MV-4-11 (cell line): Measurements from ENCODE around the gene CCDC6.
A peak's percentile ranks its signal among the peaks of the same experiment; 100 is the strongest.
"Not testable (repeated sequence)": the region's sequence is repeated elsewhere in the genome, so short reads cannot be mapped to it uniquely, and the experiment has no call there.

ENCODE experiments used
- DNase-seq: peaks from one replicate; lab custom pipeline; 2025; lab: John Stamatoyannopoulos, UW

The CCDC6 gene

DNA sequence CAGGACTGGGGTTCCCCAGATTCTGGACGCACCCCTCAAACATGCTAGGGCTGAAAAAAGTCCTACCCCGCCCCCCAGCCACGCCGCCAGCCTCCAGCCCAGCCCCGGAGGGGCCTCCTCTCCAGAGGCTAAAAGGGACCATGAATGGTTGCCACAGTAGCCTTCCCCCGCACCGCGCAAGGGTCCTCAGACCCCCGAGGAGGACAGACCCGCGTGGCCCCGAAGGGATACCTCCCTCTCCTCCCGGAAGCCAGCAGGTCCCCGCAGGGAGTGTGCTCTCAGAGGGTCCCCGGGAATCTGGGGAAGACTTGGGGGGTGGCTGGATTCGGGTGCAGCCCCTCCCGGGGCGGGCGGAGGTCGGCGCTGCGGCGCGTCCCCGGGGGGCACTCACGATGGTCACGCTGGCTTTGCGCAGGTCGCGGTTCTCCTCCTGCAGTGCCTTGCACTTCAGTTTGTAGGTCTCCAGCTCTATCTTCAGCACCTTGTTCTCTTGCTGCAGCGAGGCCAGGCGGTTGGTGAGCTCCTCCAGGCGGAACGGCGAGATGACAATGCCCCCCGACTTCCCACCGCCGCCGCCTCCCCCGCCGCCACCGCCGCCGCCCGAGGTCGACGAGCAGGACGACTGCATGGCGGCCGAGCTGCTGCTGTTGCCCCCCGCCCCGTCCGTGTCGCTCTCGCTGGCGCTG lies 482 bp downstream of the CCDC6 start:
- no peak for DNase-seq

DNA sequence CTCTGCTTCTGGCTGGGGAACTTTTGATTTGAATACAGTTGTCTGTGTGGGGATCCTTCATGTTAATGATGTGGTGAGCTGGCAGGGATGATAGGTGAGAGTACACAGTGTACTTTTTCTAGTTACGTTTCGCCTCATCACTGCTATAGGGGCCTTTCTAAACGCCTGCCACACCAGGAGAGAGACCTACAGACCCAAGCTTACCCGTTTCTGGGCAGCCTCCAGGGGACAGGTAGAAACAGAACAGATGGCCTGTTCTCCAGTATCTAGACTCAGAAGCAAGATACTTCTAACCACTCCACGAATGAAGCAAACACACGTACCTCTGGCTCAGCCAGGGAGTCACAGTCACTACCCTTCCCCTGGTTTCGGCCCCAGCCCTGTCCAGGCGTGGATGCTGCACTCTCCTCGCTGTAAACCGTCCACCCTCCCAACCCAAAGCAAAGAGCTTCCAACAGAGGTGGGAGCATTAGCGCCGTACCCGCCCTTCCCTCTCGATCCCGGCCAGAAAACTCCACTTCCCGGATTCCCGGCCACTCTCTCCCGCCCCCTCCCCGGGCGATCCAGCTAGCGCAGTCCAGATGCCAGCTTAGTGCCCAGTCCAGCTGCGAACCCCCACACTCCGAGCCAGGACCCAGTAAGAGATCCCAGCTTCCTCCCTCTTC lies 1.2 kb downstream of the CCDC6 start:
- DNase-seq, result no peak

DNA sequence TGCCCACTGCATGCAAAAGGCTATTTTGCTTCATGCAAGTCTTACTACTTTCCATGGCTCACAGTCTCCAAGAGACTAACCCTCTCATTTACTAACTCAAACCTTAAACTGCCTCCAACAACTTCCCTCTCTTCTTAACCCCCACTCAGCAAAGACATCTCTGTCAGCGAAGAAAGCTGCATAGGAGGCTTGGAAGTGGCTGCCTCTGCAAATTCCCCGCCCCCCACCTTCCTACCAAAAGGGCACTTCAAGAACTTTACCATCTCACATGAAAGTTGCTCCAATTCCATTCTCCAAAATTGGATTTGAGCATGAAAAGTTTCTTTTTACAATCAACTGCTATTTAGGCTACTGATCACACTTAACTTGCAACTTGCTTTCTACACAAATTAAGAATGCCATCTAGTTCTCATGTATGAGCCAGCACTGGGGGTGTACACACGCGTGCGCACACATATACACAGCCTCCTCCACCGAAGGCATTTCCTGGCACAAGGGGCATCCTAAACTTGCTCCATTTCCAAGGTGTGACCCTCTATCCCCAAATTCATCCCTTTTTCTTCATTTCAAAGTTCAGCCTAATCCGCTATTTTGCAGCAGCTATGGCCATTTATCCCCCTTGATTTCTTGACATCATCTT lies 1.8 kb downstream of the CCDC6 start:
- DNase-seq, result no peak

DNA sequence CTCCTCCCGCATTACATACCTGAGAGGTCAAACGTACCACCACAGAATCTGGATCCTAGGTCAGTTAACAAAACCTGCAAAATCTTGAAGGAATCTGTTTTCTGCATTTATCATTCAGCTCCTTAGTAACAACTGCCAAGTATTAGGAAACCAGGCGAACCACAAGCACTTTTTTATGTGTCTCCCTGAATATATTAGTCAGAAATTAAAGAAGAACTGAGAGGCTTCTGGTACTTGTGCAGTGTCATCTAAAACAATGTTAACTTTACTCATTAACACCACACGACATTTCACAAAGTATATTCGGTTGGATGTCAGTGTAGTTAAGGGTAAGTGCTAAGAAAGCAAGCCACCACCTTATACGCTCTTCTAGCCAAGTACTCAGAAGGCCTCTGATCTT lies 2.5 kb downstream of the CCDC6 start:
- peak; percentile 34 for DNase-seq

DNA sequence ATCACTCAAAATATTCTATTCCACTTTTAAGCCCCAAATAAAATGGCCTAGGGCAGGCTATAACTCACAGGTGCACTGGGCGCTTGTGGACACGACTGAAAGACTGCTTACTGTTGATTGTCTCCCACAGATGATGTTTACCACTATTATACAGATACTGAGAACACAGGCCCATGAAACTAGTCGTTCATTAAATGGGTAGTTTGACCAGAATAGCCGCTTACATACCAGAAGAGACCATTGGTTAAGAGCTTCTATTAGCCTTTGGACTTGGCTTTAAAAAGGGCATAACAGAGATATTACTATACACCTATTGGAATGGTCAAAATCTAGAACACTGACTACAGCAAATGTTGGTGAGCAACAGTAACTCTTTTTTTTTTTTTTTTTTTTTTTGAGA lies 4.3 kb downstream of the CCDC6 start:
- DNase-seq, result no peak

DNA sequence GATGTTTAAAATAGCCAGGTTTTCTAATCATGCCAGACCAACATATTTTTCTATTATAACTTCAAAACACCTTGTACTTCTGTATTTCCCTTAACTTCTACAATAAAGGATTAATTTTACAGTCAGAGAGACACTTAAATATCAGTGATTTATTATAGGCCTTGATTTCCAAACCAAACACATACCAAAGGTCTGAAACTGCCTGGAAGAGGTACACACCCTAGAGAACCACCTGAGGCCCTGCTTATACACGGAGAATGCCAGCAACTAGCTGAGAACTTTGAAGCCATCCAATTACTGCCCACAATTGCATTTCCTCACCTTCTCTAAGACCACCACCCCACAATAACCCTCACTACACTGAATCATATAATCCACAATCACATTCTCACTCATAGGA lies 4.9 kb downstream of the CCDC6 start:
- no peak for DNase-seq

DNA sequence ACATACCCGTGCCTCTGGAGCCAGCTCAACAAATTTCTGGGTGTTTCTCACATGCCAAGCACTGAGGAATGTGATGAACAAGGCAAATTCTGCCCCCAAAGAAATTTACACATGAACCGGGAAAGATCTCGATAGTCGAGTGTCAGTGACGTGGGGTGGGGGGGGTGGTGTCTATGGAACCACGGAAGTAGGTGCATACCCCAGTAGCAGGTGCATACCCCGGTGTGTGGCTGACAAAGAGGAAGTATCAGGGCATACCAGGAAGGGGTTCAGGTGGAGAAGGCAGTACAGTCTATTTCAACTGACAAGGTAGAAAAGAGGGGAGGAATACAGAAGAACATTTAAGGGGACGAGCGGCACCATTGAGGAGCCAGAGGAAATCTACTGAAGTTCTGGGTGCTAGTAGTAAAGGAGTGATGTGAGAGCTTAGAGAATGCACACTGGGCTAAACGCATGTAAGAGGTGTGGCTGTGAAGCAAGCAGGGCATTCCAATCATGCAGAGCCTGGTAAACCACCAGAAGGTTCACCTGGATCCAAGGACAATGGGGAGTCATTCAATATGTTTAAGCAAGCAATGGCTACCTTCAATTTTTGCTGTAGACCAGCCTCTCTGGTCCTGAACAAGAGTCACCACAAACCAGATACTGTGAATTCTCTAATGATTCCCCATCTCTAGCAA lies 6.2 kb downstream of the CCDC6 start:
- no peak for DNase-seq

DNA sequence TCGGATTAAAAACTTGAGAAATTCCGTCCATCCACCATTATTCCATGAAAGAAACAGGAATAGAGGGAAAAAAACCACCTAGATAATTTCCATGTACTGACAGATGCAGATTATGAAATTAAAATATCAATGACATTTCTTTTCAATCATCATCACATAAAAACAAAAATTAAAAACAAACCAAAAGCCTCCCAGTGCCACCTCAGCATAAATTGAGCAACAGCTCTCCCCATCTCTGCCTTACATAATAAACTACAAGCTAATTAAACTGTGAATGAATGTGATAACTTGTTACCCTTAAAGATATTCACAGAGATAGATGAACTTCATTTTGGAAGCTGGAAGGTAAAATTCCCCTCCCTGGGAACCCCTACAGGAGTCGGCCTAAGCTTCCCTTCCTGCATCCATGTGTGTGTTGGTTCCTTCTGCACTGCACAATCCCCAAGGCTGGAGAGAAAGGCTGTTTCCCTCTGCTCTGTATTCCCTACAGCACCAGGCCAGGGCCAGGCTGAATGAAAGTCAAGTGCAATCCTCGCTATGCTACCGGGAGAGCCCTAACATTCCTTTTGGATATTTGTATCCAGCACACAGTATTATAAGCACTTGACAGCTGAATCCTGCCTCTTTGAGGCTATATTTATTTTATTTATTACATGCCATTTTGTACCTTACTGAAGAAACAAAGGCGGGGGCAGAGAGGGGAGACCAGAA lies 8.1 kb downstream of the CCDC6 start:
- no peak for DNase-seq

DNA sequence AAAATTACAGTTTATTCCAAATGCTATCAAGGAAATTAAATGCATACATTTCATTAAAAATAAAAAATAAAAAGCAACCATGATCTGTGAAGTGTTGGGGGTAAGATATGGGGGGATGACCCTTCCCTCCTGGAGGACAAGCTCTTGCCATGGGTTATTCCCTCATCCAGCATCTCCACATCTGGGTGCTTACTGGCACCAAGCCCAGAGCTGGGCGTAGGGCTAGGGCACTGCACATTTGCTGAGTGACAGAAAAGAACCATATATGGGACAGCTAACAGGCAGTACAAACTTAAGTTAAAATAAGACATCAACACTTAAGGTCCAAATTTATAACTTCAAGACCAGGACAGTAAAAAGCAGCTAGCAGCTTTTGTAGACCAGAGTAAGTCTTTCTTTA lies 10.2 kb downstream of the CCDC6 start:
- no peak for DNase-seq

DNA sequence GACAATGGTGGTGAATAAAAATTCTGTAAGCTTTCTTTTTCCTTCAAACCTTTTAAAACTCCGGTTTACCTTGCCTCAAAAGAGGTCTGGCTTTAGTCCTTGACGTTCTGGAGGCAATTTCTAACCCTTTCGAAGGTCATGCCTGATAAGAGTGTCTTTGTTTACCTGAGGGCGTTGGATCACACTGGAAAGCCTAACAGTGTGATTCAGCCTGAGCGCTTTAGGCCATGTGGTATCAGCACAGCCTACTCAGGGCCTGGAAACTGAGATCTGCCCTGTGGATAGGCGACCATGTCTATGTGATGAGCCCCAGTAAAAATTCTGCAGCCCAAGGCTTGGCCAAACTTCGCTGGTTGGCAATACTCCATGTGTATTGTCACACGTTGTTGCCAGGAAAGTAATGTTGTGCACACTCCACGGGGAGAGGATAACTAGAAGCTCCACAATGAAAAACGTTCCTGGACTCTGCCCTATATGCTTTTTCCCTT lies 10.7 kb downstream of the CCDC6 start:
- DNase-seq, result no peak

DNA sequence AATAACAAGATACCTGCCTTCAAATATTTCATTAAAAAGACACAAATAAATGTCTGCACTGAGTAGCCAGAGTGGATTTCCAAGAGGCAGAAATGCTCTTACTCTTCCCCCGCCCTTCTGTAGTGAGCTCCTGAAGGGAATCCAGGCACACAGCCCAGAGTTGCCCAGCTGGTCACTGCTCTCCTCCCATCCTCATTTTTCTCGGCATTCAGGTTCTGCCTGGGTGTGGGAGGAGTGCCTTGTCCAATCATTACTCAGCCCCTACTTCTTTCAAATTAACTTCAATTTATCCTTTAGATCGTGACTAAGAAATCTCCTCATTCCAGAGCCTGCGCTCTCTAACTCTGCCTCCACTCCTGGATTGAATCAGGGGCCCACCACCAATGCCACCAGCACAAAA lies 12.2 kb downstream of the CCDC6 start:
- DNase-seq, result no peak

DNA sequence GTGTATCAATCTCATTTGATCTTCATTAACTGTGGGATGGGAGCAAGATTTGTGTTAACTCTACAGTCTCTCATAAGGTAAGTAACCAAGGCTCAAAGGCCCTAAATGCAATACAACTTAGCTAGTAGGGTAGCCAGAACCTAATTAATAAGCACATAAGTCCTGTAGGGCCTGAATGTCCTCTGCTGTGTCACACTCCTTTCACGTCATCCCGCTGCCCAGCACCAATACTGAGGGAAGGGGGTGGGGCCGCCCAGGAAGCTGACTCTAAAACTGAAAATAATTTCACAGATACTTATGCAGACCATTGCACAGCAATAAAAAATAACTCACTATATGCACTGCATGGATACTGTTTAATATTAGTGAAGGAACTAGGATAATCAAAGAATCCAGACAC lies 13.7 kb downstream of the CCDC6 start:
- DNase-seq, result no peak

DNA sequence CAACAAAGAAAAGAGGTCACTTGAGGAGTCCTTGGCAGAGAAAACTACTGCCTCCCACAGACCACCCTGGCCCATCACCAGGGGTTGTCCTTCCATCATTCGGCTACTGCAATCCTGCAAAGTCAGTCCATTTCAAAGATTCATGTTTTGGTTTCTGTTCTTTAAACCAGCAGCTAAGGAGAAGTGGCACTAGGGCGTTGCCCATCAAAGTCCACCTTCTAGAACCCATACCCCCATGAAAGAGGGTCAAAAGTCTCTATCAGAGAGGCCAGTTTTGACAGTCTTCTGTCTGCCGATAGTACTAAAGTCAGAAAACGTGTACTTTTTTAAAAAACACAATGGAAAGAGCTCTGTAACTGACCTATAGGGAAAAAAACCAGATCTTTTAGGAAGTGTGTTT lies 14.4 kb downstream of the CCDC6 start:
- peak; percentile 22 for DNase-seq

DNA sequence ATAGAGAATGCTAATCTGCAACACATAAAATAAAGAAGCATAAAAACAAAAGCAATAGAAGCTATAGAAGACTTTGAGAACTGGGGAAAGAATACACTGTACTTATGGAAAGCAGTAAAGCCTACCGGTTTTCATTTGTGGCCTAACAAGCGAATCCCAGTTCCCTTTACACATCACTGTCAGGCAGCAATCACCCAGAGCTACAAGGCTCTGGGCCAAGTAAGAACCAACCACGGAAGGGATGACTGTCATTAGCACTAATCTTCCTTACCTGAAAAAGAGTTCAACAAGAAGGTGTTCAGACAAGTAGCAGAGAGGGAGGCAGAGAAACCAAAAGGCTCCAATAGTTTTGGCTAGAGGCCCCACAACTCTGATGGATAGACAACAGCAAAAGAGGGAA lies 15.0 kb downstream of the CCDC6 start:
- peak; percentile 43 for DNase-seq

DNA sequence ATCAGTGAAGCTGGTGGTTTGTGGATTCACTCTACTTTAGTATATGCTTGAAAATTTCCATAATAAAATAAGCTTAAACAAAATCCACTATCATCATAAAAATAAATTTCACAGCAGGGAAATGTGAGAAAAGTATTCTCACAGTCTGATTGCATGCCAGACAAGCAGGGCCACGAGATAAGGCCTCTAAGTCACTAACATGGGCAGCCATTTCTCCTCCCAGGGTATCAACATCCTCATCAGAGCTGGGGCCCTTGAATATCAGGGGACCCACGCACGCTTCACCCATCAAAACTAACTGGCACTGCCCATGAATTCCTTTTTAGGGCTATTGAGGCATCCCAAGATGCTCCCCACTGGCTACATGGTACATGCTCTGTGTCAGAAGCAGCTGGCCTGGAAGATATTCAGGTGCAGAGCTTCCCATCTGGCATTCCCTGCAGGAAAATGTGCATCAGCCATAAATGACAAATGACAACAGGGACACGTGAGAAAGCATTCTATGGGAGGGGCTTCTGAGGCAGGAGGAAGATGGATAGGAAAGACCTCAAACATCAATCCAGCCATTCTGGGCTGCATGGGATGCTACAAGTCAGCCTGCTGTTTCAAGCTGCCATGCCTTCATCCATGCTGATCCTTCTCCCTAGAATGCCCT lies 17.4 kb downstream of the CCDC6 start:
- no peak for DNase-seq

DNA sequence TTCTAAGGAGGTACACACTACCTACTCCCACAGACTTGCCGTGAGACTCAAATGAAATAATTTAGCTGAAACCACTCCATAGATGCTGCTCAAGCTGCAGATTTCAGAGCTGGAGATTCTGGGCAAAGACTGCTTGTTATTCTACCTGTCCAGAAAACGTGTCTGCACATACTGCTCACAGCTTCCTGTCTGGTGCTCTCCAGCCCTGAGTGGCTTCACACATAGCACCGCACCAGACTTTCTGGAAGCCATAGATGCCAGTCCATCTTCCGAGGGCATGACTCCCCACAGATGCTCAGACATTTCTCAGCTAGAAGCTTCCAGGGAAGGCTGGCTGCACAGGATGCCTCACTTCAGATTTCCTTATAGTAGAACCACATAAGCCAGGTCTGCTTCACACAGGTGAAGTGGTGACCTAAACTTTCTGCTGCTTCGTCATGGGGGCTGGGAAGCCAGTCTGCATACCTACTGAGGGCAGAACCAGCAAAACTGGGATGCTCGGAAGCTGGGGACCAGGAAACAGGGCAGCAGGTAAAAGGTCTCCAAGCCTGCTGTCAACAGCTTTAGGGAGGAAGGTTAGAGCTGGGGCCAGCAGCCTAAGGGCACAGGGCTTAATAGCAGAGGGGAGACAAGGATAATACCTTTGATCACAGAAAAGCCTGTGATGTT lies 18.2 kb downstream of the CCDC6 start:
- DNase-seq, result no peak

DNA sequence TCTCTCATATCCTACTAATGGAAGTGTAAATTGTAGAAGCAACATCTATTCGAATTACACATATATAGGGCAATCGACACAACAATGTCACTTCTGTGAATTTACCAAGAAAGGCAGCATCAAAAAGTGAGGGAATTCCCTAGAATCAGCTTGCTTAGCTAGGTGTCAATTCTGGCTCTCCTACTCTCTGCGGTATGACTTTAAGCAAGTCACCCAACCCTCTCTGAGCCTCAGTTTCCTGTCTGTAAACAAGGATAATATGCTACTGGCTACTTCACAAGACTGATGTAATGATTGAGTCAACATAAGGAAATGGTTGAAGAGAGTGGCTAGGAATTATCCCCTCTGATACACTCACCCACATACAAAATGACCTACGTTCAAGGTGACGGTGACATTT lies 19.4 kb downstream of the CCDC6 start:
- peak; percentile 18 for DNase-seq

DNA sequence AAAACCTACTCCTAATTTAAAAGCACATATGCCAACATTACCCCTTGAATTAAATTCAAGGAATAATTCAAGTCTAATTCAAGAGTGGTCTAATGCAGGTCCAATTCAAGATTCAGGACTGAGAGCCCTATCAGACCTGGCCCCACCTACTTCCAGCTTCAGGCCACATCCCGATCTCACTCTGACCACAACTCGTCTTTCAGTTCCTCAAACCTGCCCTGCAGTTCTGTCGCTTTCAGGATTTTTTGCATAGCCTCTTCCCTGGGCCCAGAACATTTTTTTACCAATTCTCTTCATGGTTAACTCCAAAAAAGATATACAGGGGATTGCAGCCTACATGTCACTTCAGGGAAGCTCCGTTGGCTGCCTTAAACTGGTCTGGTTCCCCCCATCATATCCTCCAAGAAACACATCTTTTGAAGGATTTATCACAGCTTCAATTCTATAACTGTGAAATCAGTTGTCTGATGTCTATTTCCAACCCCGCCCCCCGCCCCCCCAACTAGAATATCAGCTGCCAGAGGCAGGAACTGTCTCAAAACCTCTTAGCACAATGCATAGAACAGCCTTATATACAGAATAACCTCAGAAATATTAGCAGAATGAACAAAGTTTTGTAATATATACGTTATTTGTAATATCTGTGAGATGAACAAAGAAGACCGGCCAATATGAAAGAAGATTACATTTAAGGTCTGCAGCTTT lies 20.8 kb downstream of the CCDC6 start:
- peak; percentile 92 for DNase-seq

DNA sequence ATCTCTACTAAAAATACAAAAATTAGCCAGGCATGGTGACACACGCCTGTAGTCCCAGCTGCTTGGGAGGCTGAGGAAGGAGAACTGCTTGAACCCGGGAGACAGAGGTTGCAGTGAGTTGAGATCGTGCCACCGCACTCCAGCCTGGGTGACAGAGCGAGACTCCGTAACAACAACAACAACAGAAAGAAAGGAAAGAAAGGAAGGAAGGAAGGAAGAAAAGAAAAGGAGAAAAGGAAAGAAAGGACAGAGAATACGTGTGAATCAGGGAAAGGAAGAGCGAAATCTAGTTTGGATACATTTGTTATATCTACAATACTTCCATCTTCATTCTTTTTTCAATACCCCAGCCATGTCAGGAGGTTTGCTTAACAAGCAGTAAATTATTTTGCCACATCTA lies 21.5 kb downstream of the CCDC6 start:
- not testable (repeated sequence) for DNase-seq

DNA sequence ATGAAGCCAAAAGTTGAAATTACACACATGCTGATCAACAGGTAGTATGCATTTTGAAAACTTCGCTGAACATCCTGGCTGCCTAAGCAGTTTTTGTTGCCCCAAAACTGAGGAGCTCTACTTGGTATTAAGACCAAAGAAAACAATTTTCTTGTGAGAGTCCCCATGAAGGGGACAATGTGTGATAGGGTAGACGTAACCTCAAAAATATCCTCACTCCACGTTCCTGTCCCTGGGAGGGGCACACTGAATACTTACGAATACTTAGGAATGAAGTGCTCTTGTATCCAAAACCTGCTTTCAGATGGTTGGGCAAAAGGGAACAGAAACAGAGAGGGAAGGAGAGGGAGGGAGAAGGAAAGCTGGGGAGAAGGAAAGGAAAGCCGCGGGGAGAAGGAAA lies 24.7 kb downstream of the CCDC6 start:
- no peak for DNase-seq
